H54 (cell line): ENCODE data around the gene IFT122.

ENCODE experiments used
- DNase-seq: peaks from one replicate; pipeline ENCODE4 v3.0.0; 2011; ENCODE audit warnings: low spot score, mixed read lengths; ENCODE audit not compliant: insufficient read length
- FAIRE-seq: peaks from 3 replicates; lab custom pipeline; 2011; peaks lifted over from hg19 to GRCh38; lab: Jason Lieb, UNC
- POLR2A ChIP-seq: IDR thresholded peaks from 2 replicates; pipeline ENCODE4 v1.6.1; 2011; ENCODE audit warnings: low read depth, mild to moderate bottlenecking, low read length

Gene IFT122

DNA sequence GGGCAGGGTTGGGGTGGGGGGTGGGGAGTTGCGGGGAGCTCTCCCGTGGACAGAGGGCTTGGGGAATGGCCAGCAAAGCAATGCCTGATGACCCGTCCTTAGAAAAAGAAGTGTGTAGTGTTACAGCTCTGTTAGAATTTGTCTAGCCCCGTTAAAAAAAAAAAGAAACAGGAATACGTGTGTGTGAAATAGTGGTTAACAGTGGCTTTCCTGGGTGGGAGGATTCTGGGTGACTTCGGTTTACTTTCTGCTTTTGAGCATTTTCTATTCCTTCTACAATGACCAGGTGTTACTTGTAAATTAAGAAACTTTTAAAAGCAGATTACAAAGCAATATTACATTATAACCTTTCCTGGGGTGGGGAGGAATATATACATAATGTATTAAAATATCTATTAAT, 127.9 kb downstream of the IFT122 start:
- TF ChIP-seq POLR2A = no peak
- DNase-seq (no peak), FAIRE-seq (no peak)

- TF ChIP-seq POLR2A = no peak
- DNase-seq = no peak
- FAIRE-seq = no peak
These were observed 129.8 kb downstream of the IFT122 start for GRCh38 chr3:129569856-129570255.
